ENCODE results near the gene SNTG2.

DNA sequence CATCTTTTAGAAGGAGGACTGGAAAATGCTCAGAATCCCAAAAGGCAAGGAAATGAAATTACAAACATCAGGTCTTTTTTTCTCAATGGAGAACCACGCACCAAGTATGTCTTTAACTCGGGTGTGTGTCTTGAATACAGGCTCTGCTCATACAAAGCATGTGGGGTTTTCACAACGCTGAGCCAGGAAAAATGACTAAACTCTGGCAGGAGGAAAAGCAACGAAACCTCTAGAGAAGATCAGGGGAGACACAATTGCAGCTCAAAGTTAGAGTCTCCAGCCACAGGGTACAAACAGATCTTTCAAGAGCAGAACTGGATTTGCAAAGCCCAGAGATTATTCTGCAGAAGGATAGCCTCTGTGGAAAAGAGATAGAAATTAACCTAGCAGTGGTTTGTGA is 419.8 kb downstream of the SNTG2 start:
- TF ChIP-seq, protein P1, sequence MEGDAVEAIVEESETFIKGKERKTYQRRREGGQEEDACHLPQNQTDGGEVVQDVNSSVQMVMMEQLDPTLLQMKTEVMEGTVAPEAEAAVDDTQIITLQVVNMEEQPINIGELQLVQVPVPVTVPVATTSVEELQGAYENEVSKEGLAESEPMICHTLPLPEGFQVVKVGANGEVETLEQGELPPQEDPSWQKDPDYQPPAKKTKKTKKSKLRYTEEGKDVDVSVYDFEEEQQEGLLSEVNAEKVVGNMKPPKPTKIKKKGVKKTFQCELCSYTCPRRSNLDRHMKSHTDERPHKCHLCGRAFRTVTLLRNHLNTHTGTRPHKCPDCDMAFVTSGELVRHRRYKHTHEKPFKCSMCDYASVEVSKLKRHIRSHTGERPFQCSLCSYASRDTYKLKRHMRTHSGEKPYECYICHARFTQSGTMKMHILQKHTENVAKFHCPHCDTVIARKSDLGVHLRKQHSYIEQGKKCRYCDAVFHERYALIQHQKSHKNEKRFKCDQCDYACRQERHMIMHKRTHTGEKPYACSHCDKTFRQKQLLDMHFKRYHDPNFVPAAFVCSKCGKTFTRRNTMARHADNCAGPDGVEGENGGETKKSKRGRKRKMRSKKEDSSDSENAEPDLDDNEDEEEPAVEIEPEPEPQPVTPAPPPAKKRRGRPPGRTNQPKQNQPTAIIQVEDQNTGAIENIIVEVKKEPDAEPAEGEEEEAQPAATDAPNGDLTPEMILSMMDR (IDR thresholded peaks at IDR 0.05), result no peak
- TF ChIP-seq POLR2A (IDR thresholded peaks at IDR 0.05), result no peak
